ENCODE results near the gene NCAPG. TPM values are rescaled to one million over a fixed set of nuclear protein-coding genes. Genes with fewer than 3 reads are reported as not detected.

The NCAPG gene
- polyA plus RNA-seq, 1 donor from 2014 or later, result 3.1 TPM

DNA sequence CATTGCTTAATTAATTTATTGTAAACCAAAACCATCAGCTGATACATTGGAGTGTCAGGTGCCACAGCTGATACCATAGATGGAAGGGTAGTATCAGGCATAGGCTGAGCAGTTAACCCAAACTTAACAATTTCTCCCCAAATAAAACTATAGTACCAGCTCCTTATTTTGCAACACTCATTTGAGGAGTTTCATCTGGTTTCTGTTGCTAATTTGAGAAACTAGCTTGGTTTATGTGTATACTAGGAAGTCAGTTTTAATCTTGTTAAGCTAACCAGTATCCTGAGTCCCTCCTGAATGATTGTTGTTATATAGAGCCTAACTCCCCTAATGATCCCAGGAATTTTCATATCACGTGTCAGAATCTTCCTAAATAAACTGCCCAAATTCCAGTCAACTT lies 13.0 kb upstream of the NCAPG start:
- TF ChIP-seq POLR2AphosphoS5 (IDR thresholded peaks at IDR 0.05) (no peak), MXI1 (conservative IDR thresholded peaks at IDR 0.05; ENCODE audit: poor library complexity, severe bottlenecking) (no peak), EP300 (conservative IDR thresholded peaks at IDR 0.05; ENCODE audit: poor library complexity, severe bottlenecking) (no peak), TAF1 (IDR thresholded peaks at IDR 0.05; ENCODE audit: low read depth) (no peak), SMC3 (conservative IDR thresholded peaks at IDR 0.05; ENCODE audit: poor library complexity) (no peak), RAD21 (conservative IDR thresholded peaks at IDR 0.05) (no peak), EZH2 (IDR thresholded peaks at IDR 0.05; ENCODE audit: borderline replicate concordance, insufficient read depth, low read length, poor library complexity, severe bottlenecking) (no peak)
- TF ChIP-seq, protein P1, sequence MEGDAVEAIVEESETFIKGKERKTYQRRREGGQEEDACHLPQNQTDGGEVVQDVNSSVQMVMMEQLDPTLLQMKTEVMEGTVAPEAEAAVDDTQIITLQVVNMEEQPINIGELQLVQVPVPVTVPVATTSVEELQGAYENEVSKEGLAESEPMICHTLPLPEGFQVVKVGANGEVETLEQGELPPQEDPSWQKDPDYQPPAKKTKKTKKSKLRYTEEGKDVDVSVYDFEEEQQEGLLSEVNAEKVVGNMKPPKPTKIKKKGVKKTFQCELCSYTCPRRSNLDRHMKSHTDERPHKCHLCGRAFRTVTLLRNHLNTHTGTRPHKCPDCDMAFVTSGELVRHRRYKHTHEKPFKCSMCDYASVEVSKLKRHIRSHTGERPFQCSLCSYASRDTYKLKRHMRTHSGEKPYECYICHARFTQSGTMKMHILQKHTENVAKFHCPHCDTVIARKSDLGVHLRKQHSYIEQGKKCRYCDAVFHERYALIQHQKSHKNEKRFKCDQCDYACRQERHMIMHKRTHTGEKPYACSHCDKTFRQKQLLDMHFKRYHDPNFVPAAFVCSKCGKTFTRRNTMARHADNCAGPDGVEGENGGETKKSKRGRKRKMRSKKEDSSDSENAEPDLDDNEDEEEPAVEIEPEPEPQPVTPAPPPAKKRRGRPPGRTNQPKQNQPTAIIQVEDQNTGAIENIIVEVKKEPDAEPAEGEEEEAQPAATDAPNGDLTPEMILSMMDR (IDR thresholded peaks at IDR 0.05; ENCODE audit: poor library complexity, severe bottlenecking), result no peak
- TF ChIP-seq, protein P2, sequence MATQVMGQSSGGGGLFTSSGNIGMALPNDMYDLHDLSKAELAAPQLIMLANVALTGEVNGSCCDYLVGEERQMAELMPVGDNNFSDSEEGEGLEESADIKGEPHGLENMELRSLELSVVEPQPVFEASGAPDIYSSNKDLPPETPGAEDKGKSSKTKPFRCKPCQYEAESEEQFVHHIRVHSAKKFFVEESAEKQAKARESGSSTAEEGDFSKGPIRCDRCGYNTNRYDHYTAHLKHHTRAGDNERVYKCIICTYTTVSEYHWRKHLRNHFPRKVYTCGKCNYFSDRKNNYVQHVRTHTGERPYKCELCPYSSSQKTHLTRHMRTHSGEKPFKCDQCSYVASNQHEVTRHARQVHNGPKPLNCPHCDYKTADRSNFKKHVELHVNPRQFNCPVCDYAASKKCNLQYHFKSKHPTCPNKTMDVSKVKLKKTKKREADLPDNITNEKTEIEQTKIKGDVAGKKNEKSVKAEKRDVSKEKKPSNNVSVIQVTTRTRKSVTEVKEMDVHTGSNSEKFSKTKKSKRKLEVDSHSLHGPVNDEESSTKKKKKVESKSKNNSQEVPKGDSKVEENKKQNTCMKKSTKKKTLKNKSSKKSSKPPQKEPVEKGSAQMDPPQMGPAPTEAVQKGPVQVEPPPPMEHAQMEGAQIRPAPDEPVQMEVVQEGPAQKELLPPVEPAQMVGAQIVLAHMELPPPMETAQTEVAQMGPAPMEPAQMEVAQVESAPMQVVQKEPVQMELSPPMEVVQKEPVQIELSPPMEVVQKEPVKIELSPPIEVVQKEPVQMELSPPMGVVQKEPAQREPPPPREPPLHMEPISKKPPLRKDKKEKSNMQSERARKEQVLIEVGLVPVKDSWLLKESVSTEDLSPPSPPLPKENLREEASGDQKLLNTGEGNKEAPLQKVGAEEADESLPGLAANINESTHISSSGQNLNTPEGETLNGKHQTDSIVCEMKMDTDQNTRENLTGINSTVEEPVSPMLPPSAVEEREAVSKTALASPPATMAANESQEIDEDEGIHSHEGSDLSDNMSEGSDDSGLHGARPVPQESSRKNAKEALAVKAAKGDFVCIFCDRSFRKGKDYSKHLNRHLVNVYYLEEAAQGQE (IDR thresholded peaks at IDR 0.05; ENCODE audit: borderline replicate concordance), result no peak
- no peak overlapping the region for H3K9ac ChIP-seq (ENCODE audit: low read length)
- no peaks in the 10 kb centered on the region for H3F3A ChIP-seq (ENCODE audit: insufficient read depth, low read length, poor library complexity, severe bottlenecking)
- H3K36me3 ChIP-seq (ENCODE audit: insufficient read depth, low read length), result peaks cover 6% of the 10 kb centered on the region
- no peaks in the 10 kb centered on the region for H3K9me2 ChIP-seq (ENCODE audit: insufficient read depth, low read length)
- H3K27ac ChIP-seq (ENCODE audit: low read length), result no peak overlapping the region
- no peaks in the 10 kb centered on the region for H3K79me2 ChIP-seq (replicated peaks; ENCODE audit: insufficient read depth, low read length)
- no peaks in the 10 kb centered on the region for H3K27me3 ChIP-seq (ENCODE audit: insufficient read depth, low read depth, low read length)
- no peak overlapping the region for H3K4me2 ChIP-seq (ENCODE audit: low read length)
- H4K20me1 ChIP-seq (ENCODE audit: insufficient read depth), result no peaks in the 10 kb centered on the region
- no peaks in the 10 kb centered on the region for H3K9me3 ChIP-seq (ENCODE audit: low read length)
- H3K4me3 ChIP-seq (ENCODE audit: low read length), result no peak overlapping the region
- H2AFZ ChIP-seq (ENCODE audit: low read depth, low read length), result no peak overlapping the region

GRCh38 chr4:17805580-17806155 lies 5.1 kb upstream of the NCAPG start:
- H3K9me2 ChIP-seq (ENCODE audit: insufficient read depth, low read length), result no peaks in the 10 kb centered on the region
- peaks cover 48% of the 10 kb centered on the region for H3K79me2 ChIP-seq (replicated peaks; ENCODE audit: insufficient read depth, low read length)
- H3K9me3 ChIP-seq (ENCODE audit: low read length), result no peaks in the 10 kb centered on the region
- no peaks in the 10 kb centered on the region for H4K20me1 ChIP-seq (ENCODE audit: insufficient read depth)
- H3K4me2 ChIP-seq (ENCODE audit: low read length), result no peak overlapping the region
- peaks cover 4% of the 10 kb centered on the region for H3F3A ChIP-seq (ENCODE audit: insufficient read depth, low read length, poor library complexity, severe bottlenecking)
- peaks cover 4% of the 10 kb centered on the region for H3K36me3 ChIP-seq (ENCODE audit: insufficient read depth, low read length)
- TF ChIP-seq EZH2 (IDR thresholded peaks at IDR 0.05; ENCODE audit: borderline replicate concordance, insufficient read depth, low read length, poor library complexity, severe bottlenecking) (no peak), POLR2AphosphoS5 (IDR thresholded peaks at IDR 0.05) (no peak), RAD21 (conservative IDR thresholded peaks at IDR 0.05) (no peak), EP300 (conservative IDR thresholded peaks at IDR 0.05; ENCODE audit: poor library complexity, severe bottlenecking) (no peak), SMC3 (conservative IDR thresholded peaks at IDR 0.05; ENCODE audit: poor library complexity) (no peak), MXI1 (conservative IDR thresholded peaks at IDR 0.05; ENCODE audit: poor library complexity, severe bottlenecking) (no peak), TAF1 (IDR thresholded peaks at IDR 0.05; ENCODE audit: low read depth) (no peak)
- TF ChIP-seq, protein P1 (IDR thresholded peaks at IDR 0.05; ENCODE audit: poor library complexity, severe bottlenecking), result no peak
- TF ChIP-seq, protein P2 (IDR thresholded peaks at IDR 0.05; ENCODE audit: borderline replicate concordance), result no peak
- H3K4me3 ChIP-seq (ENCODE audit: low read length), result no peak overlapping the region
- no peak overlapping the region for H2AFZ ChIP-seq (ENCODE audit: low read depth, low read length)
- no peaks in the 10 kb centered on the region for H3K27me3 ChIP-seq (ENCODE audit: insufficient read depth, low read depth, low read length)
- H3K27ac ChIP-seq (ENCODE audit: low read length), result no peak overlapping the region
- no peak overlapping the region for H3K9ac ChIP-seq (ENCODE audit: low read length)

Data from neural cell (in vitro differentiated cells).